ENCODE data around the gene KIAA0408. TPM values are rescaled to one million over a fixed set of nuclear protein-coding genes. Genes with fewer than 3 reads are reported as not detected.

The KIAA0408 gene
- total RNA-seq, 1 donor from 2014 or later: 2.4 TPM

- intact Hi-C loops (cut with micrococcal nuclease): loop anchor here (10.0 kb wide), 1 partner anchor 70 kb away; no protein-coding TSS in a partner anchor
- DNase-seq (peak; percentile 44), ATAC-seq (peak; percentile 93)
These were observed 5.8 kb upstream of the KIAA0408 start for GRCh38 chr6:127464881-127465459.

- no peak for DNase-seq
- intact Hi-C loops (cut with micrococcal nuclease): loop anchor here (10.0 kb wide), 1 partner anchor 70 kb away; no protein-coding TSS in a partner anchor
These were observed 5.1 kb upstream of the KIAA0408 start for GRCh38 chr6:127464161-127464880.

GRCh38 chr6:127463056-127463455, 3.9 kb upstream of the KIAA0408 start:
- DNase-seq (no peak), ATAC-seq (no peak)
- intact Hi-C loops (cut with micrococcal nuclease): loop anchor here (10.0 kb wide), 1 partner anchor 72 kb away; no protein-coding TSS in a partner anchor

More at GRCh38 chr6:127464161-127464880, 5.1 kb upstream of the KIAA0408 start:
- peak; percentile 88 for ATAC-seq

- no peak for ATAC-seq
- intact Hi-C loops (cut with micrococcal nuclease): loop anchor here (10.0 kb wide), 1 partner anchor 72 kb away; no protein-coding TSS in a partner anchor
- DNase-seq: no peak
These were observed 3.2 kb upstream of the KIAA0408 start for GRCh38 chr6:127462376-127462775.

GRCh38 chr6:127460465-127460864, 1.3 kb upstream of the KIAA0408 start:
- no peak for DNase-seq
- ATAC-seq: no peak
- intact Hi-C loops (cut with micrococcal nuclease): loop anchor here (10.0 kb wide), 1 partner anchor 74 kb away; no protein-coding TSS in a partner anchor

GRCh38 chr6:127458817-127459216, 372 bp downstream of the KIAA0408 start:
- DNase-seq (no peak), ATAC-seq (peak; percentile 90)
- intact Hi-C loops (cut with micrococcal nuclease): no loop called here

- no peak for DNase-seq
- intact Hi-C loops (cut with micrococcal nuclease): no loop called here
- ATAC-seq: no peak
These were observed 967 bp downstream of the KIAA0408 start for GRCh38 chr6:127458222-127458621.

- no peak for DNase-seq
- ATAC-seq: peak; percentile 80
- intact Hi-C loops (cut with micrococcal nuclease): no loop called here
These were observed 1.6 kb downstream of the KIAA0408 start for GRCh38 chr6:127457456-127458064.

- no peak for ATAC-seq
- intact Hi-C loops (cut with micrococcal nuclease): no loop called here
These were observed 2.7 kb downstream of the KIAA0408 start for GRCh38 chr6:127456465-127456864.

GRCh38 chr6:127453845-127454619, 5.2 kb downstream of the KIAA0408 start:
- no peak for DNase-seq
- intact Hi-C loops (cut with micrococcal nuclease): no loop called here
- ATAC-seq: no peak

More at GRCh38 chr6:127456465-127456864, 2.7 kb downstream of the KIAA0408 start:
- DNase-seq: no peak

GRCh38 chr6:127452803-127453202, 6.4 kb downstream of the KIAA0408 start:
- intact Hi-C loops (cut with micrococcal nuclease): no loop called here
- DNase-seq: no peak
- ATAC-seq: no peak

GRCh38 chr6:127451388-127451787, 7.8 kb downstream of the KIAA0408 start:
- intact Hi-C loops (cut with micrococcal nuclease): no loop called here
- no peak for ATAC-seq

GRCh38 chr6:127447780-127448179, 11.4 kb downstream of the KIAA0408 start:
- intact Hi-C loops (cut with micrococcal nuclease): no loop called here

More at GRCh38 chr6:127451388-127451787, 7.8 kb downstream of the KIAA0408 start:
- no peak for DNase-seq

GRCh38 chr6:127446356-127446755, 12.8 kb downstream of the KIAA0408 start:
- no peak for DNase-seq
- intact Hi-C loops (cut with micrococcal nuclease): no loop called here
- no peak for ATAC-seq

More at GRCh38 chr6:127447780-127448179, 11.4 kb downstream of the KIAA0408 start:
- no peak for DNase-seq
- ATAC-seq: no peak

- DNase-seq (no peak), ATAC-seq (no peak)
- intact Hi-C loops (cut with micrococcal nuclease): no loop called here
These were observed 17.3 kb downstream of the KIAA0408 start for GRCh38 chr6:127441881-127442280.

- intact Hi-C loops (cut with micrococcal nuclease): no loop called here
- DNase-seq (no peak), ATAC-seq (no peak)
These were observed 19.5 kb downstream of the KIAA0408 start for GRCh38 chr6:127439718-127440117.

GRCh38 chr6:127436578-127437110, 22.5 kb downstream of the KIAA0408 start:
- intact Hi-C loops (cut with micrococcal nuclease): no loop called here
- ATAC-seq (no peak), DNase-seq (no peak)

- ATAC-seq: no peak
- no peak for DNase-seq
- intact Hi-C loops (cut with micrococcal nuclease): no loop called here
These were observed 23.5 kb downstream of the KIAA0408 start for GRCh38 chr6:127435626-127436220.

- intact Hi-C loops (cut with micrococcal nuclease): no loop called here
- ATAC-seq (no peak), DNase-seq (no peak)
These were observed 24.5 kb downstream of the KIAA0408 start for GRCh38 chr6:127434651-127435050.

All from left ventricle myocardium superior (tissue), 1 donor.